GM19193 (cell line): ENCODE data around the gene ZNF549.

Source experiments
- POLR2A ChIP-seq: IDR thresholded peaks from 4 replicates; pipeline ENCODE4 v1.6.1; 2011; ENCODE audit not compliant: insufficient read depth, insufficient read length; ENCODE audit errors: extremely low read depth

ZNF549 gene

DNA sequence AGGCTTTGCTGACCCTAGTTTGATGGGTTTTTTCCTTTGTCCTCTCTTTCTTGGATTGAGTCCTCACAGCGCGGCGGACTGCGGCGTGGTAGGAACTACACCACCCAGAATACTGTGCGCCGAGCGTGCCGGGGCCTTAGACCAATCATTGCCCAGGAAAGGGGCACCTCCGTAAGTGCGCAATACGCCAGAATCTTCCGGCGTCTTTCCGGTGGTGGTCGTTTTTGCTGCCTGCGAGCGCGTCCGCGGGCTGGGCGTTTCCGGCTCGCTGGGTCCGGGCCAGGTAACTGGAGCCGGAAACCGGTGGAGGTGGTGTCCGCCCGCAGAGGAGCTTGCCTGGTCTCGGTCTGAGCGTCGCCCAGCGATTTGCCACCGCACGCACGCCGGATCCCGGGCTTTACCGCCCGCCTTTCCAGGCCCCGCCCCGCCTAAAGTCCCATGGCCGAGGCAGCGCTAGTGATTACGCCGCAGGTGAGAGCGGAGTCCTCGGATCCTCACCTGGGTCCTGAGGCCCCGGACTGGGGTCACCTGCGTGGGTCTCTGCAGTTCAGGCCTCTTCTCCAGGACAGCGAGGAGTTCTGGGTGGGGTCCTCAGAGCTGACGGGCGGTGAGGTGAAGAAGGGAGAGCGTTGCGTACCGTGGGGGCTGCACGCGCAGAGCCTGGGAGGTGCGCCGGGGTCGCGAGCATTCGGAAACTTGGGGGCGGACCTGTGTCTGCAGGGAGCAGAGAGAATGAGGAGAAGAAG lies at the start of gene ZNF549:
Gene ZNF549 (plus strand): TSS at position 221 of the 746 bp plus-strand sequence. CDS start 218 bp downstream, at position 439.
- peak; percentile 63 for TF ChIP-seq POLR2A

- peak; percentile 75 for TF ChIP-seq POLR2A
Observed at GRCh38 chr19:57487477-57488298, 39.5 kb upstream of the ZNF549 start, which contains the start of gene ZNF419. ZNF419 (plus strand) TSS chr19:57487750; CDS start chr19:57487951, 201 bp downstream.

DNA sequence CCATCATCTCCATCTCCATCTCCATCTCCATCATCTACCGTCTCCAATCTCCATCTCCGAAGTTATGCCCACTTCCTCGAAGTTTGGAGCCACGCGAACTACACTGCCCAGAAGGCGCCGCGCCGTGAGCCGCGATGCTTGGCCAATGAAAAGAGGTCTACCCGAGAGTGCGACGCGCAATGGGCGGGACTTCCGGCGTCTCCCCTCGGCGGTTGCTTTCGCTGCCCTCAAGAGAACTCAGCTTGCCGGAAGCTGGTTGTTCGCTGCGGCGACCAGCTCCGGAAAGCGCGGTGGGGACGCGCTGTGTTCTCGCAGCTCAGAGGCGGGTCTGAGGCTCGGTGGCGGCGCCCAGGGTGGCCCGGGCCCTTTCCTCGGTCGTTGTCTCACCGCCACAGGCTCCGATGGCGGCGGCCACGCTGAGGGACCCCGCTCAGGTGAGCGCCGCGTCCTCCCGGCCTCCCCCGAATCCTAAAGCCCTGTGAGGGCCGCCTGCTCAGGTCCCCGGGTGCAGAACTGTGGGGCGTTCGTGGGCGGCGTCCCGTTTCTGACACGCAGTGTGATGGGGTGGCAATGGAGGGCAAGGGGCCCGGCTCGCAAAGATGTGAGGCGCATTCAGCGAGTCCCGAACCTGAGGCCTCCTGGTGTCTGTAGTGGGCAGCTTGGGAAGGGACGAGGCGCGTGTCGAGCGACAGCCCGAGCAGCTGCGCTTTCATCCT lies 27.3 kb upstream of the ZNF549 start, which contains the start of gene ZNF773:
Gene ZNF773 (plus strand): TSS at position 259 of the 716 bp plus-strand sequence. CDS start 143 bp downstream, at position 402.
- peak; percentile 87 for TF ChIP-seq POLR2A

DNA sequence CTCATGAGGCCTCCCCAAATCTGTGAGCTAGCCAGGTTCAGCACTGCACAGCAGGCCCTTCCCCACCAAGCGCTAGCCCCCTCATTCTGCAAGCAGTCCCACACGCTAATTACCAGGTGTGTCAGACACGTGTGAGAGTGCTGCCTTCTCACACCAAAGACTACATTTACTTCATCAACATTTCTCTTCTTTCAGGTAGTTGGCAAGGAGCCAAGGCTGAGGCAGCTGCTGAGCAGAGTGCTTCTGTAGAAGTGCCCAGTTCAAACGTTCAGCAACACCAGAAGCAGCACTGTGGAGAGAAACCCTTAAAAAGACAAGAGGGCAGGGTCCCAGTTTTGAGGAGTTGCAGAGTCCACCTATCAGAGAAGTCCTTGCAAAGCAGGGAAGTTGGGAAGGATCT lies 21.0 kb upstream of the ZNF549 start:
- no peak for TF ChIP-seq POLR2A

- no peak for TF ChIP-seq POLR2A
Observed at GRCh38 chr19:57511484-57511883, 15.7 kb upstream of the ZNF549 start.

- TF ChIP-seq POLR2A, result no peak
Observed at GRCh38 chr19:57512845-57513244, 14.3 kb upstream of the ZNF549 start.

DNA sequence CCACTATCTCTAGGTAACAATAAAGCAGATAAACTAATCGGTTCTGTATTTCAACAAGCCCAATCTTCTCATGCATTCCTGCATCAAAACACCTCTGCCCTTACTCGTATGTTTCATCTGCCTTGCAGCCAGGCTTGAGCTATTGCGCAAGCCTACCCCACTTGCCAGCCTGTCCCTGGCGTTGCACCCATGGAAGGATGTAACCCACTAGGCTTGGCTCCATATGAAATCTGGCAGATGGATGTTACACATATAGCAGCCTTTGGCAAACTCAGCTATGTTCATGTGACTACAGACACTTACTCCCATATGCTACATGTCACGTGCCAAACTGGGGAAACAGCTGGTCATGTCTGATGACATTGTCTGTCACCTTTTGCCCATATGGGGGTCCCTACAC lies 11.9 kb upstream of the ZNF549 start:
- TF ChIP-seq POLR2A, result no peak

GRCh38 chr19:57537953-57538547 lies 10.9 kb downstream of the ZNF549 start:
- TF ChIP-seq POLR2A, result no peak

DNA sequence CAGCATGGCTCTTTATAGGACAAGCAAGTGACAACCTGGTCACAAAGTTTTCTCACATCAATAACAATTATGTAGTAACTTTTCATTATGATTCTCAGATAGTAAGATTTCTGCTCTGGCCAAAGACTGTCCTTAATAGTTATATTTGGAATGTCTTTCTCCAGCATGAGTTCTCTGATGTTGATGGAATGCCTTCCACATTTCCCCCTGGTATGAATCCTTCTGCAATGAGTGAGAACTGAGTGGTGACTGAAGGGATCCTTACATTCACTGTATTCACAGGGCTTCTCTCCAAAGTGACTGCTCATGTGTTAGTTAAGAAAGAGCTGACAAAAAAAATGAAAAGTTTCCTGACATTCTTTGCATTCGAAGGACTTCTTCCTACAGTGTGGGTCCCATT lies 19.4 kb downstream of the ZNF549 start:
- no peak for TF ChIP-seq POLR2A

- no peak for TF ChIP-seq POLR2A
Observed at GRCh38 chr19:57552432-57552831, 25.3 kb downstream of the ZNF549 start.

GRCh38 chr19:57557659-57558058 lies 30.5 kb downstream of the ZNF549 start:
- TF ChIP-seq POLR2A, result no peak

DNA sequence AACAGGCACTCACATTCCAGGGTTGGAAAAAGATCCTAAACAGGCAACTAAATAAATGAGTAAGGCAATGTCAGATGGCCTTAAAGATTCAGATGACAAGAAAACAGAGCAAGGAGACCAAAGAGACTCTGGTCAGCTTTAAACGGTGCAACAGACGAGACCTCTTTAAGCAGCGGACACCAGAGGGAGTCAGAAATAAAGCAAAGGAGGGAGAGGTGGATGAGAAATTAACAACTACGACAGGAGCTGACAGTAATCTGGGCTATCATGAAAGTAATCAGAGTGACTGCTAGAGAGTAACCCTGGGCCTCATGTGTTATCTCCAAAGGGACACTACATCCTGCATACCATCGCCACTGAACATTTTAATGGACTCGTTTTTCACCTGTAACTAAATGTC lies 31.4 kb downstream of the ZNF549 start:
- TF ChIP-seq POLR2A, result no peak

DNA sequence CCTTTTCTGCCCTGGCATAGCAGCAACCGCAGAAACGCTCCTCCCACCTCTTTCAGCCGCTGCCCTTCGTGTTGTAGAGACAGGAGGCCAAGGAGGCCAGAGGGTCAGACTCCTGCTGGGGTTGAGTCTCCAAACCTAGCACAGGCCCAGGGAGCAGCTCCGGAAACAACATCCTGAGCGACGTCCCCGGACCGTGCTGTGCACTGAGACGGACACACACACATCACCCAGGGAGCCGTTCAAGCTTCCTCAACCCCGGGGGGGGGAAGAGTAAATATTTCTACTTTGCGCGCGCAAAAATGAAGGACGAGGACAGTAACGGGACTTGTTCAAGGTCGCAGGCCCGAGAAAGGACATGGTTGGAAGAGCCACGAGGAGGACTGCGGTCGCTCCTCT lies 31.9 kb downstream of the ZNF549 start:
- TF ChIP-seq POLR2A, result no peak

GRCh38 chr19:57559404-57560025 lies 32.4 kb downstream of the ZNF549 start, which contains the start of gene ZNF550:
ZNF550 (minus strand) TSS chr19:57559863; CDS start chr19:57559682, 181 bp downstream.
- TF ChIP-seq POLR2A, result peak; percentile 66

DNA sequence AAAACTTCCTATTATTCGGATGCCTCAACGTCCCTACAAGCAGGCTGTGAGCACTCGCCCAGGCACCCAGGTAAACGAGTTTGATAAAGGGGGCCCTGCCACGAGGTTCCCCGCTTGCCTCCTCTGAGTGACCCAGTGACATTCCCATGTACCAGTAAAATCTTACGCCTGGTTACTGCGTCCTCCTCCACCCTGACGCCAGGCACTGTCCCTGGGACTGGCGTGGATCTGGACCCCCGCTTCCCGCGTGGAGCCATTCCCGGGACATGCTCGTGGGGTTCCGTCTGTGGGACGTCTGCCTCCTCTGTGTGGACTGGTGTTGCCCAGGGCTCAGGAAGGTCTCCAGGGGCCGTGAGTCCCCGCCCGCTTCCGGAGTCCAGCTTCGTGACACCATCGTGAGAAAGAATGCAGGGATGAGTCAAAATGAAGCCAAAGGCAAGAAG lies 32.9 kb downstream of the ZNF549 start:
- TF ChIP-seq POLR2A, result no peak

DNA sequence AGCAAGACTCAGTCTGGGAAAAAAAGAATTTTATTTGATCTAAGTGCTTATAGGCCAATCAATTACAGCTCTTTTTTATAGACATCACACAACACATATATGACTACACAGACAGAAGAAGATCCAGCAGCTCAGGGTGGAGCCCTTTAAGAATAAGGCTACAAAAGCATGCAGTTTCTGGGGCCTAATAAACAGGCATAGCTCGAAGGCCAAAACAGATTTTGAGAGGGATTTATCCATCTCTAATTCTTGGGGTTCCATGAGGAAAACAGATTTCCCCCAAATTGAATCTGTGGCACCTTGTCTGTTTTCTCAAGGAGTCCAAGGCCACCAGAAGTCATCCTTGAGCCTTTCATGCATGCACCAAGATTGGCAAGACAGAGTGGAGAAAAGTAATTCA lies 36.4 kb downstream of the ZNF549 start:
- TF ChIP-seq POLR2A, result no peak
